Mucosa of rectum (tissue), 2 donors: ENCODE data around the gene KAT6B.

Experiments
- H3K27ac ChIP-seq, 2 donors: one replicate each; pipeline ENCODE4 v1.7.0; 2013; ENCODE audit warnings: inconsistent platforms in 2 of 2, low read depth in 2 of 2, low read length in 2 of 2
- H3K27me3 ChIP-seq, 2 donors: one replicate each; pipeline ENCODE4 v1.7.0; 2013; ENCODE audit warnings: low read length in 2 of 2; ENCODE audit not compliant: control insufficient read depth in 2 of 2, insufficient read depth in 2 of 2
- H3K36me3 ChIP-seq, 2 donors: one replicate each; pipeline ENCODE4 v1.7.0; 2013; ENCODE audit warnings: low read length in 2 of 2; ENCODE audit not compliant: control insufficient read depth in 2 of 2, insufficient read depth in 2 of 2
- H3K4me1 ChIP-seq, 2 donors: one replicate each; pipeline ENCODE4 v1.7.0; 2013; ENCODE audit warnings: low read length in 2 of 2, mild to moderate bottlenecking in 1 of 2; ENCODE audit not compliant: control insufficient read depth in 2 of 2, insufficient read depth in 2 of 2
- H3K4me3 ChIP-seq, 2 donors: one replicate each; pipeline ENCODE4 v1.7.0; 2013; ENCODE audit warnings: low read length in 2 of 2
- H3K9ac ChIP-seq, 2 donors: one replicate each; pipeline ENCODE4 v1.7.0; 2013; ENCODE audit warnings: low read length in 2 of 2, low read depth in 1 of 2, mild to moderate bottlenecking in 1 of 2
- H3K9me3 ChIP-seq, 2 donors: one replicate each; pipeline ENCODE4 v1.7.0; 2013; ENCODE audit warnings: low read length in 2 of 2; ENCODE audit not compliant: control insufficient read depth in 2 of 2
- donor health status: healthy.
- donor health status: Normal muscosa, but diverticular disease.

KAT6B gene

DNA sequence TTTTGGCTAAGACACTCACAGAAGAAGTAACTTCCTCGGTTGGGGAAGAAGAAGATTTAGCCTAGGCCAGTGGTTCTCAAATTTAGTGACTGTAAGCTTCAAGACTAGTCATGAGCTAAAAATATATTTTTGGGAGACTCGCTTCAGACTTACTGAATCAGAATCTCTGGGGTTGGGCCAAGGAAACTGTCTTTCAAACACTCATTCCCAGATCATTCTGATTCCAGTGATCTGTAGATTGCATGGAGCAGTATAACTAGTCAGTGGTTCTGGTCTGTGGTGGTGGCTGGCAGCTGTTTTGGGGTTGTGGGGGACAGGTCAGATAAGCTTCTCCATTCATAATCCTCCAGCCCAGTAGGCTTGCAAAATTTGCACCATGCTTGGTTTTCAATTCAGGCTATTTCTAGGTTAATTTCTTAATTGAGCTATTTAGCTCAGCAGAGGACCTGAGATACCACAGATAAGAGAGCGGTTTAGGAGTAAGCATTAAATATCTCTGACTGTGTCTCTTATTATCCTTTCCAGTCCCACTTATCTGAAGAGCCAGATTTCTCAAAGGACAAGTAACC, 3.8 kb upstream of the KAT6B start:
- peaks cover 14 to 23% of the 10 kb centered on the region in 2 donors for H3K4me1 ChIP-seq
- no peaks in the 10 kb centered on the region for H3K9me3 ChIP-seq
- no peak overlapping the region for H3K9ac ChIP-seq
- no peaks in the 10 kb centered on the region for H3K27me3 ChIP-seq
- no peak overlapping the region for H3K27ac ChIP-seq
- no peaks in the 10 kb centered on the region for H3K36me3 ChIP-seq
- no peak overlapping the region for H3K4me3 ChIP-seq

GRCh38 chr10:74823791-74824183, 2.6 kb upstream of the KAT6B start:
- no peak overlapping the region for H3K9ac ChIP-seq
- H3K9me3 ChIP-seq, result no peaks in the 10 kb centered on the region
- H3K36me3 ChIP-seq, result no peaks in the 10 kb centered on the region
- peaks cover 16 to 23% of the 10 kb centered on the region in 2 donors for H3K4me1 ChIP-seq
- no peak overlapping the region for H3K4me3 ChIP-seq
- no peaks in the 10 kb centered on the region for H3K27me3 ChIP-seq
- H3K27ac ChIP-seq, result peak overlapping the region; percentile 9 to 22

- no peaks in the 10 kb centered on the region for H3K36me3 ChIP-seq
- peak overlapping the region; percentile 80 to 92 for H3K4me3 ChIP-seq
- peak overlapping the region in 1 of 2 donors; percentile 77 for H3K9ac ChIP-seq
- H3K9me3 ChIP-seq, result no peaks in the 10 kb centered on the region
- peaks cover 16 to 23% of the 10 kb centered on the region in 2 donors for H3K4me1 ChIP-seq
- H3K27ac ChIP-seq, result peak overlapping the region; percentile 22 to 77
- H3K27me3 ChIP-seq, result no peaks in the 10 kb centered on the region
These were observed 2.1 kb upstream of the KAT6B start for GRCh38 chr10:74824184-74824899.

- Histone ChIP-seq H3K9ac (peak overlapping the region; percentile 65 to 77), H3K36me3 (no peaks in the 10 kb centered on the region), H3K27me3 (no peaks in the 10 kb centered on the region), H3K4me3 (peak overlapping the region; percentile 80 to 92), H3K9me3 (no peaks in the 10 kb centered on the region), H3K27ac (peak overlapping the region; percentile 71 to 77), H3K4me1 (peaks cover 16 to 23% of the 10 kb centered on the region in 2 donors)
These were observed 1.5 kb upstream of the KAT6B start for GRCh38 chr10:74824900-74825370.

DNA sequence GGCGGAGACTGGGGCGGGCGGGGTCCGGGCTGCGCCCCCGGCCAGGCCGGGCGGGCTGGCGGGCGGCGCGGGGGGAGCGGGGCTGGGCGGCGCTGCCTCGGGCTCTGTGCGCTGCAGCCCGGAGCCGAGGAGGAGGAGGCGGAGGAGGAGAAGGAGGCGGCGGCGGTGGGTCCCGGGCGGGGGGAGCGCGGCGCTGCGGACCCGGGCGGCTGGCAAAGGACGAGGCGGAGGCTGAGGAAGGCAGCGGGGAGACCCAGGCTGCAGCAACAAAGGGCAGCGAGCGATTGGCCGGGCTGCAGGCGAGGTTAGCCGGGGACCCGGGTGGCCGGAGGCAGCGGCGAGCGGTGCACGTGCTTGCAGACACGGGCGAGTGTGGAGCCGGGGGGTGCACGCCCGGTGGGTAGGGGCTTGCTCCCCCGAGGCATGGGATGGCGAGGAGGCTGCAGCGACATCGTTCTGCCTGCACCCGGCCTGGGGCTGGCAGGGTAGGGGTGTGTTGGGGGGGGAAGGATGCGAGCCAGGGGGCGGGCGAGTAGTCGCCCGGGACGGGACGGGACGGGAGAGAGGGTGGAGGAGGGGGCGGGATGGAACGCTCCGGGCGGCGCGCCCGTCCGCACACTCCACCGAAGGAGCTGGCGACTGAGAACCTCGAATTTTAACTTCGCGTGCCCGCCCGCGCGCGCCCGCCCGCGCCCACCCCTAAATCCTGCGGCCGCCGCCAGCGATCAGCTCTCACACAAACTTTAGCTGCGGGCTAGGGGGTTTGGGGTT, 844 bp upstream of the KAT6B start:
- Histone ChIP-seq H3K9me3 (no peaks in the 10 kb centered on the region), H3K9ac (peak overlapping the region; percentile 65 to 77), H3K27ac (peak overlapping the region; percentile 99 to 100), H3K27me3 (no peaks in the 10 kb centered on the region), H3K4me1 (peaks cover 16 to 23% of the 10 kb centered on the region in 2 donors), H3K4me3 (peak overlapping the region; percentile 80 to 92), H3K36me3 (no peaks in the 10 kb centered on the region)

DNA sequence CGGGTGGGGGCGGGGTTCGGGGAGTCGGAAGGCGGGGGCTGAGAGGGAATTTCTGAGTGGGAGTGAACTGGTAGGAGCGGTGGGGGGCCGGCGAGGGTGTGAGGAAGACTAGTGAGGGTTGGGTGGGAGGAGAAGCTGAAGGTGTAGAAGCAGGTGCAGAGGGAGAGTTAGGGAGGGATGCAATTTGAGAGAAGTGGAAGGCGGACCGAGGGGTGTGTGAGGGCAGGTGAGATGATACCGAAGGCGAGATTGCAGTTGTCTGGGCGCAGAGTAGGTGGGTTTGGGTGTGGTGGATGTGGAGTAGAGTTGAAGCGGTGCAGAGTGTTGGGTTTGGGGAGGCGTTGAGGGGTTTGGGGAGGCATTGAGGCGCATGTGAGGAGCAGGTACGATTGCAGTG, 643 bp downstream of the KAT6B start:
- Histone ChIP-seq H3K36me3 (no peaks in the 10 kb centered on the region), H3K9ac (peak overlapping the region; percentile 26 to 38), H3K27me3 (no peaks in the 10 kb centered on the region), H3K4me1 (peaks cover 21% of the 10 kb centered on the region in 2 donors), H3K9me3 (no peaks in the 10 kb centered on the region), H3K27ac (peak overlapping the region in 1 of 2 donors; percentile 58), H3K4me3 (peak overlapping the region; percentile 76 to 86)

GRCh38 chr10:74827694-74828093, 1.3 kb downstream of the KAT6B start:
- no peak overlapping the region for H3K27ac ChIP-seq
- no peak overlapping the region for H3K9ac ChIP-seq
- H3K4me1 ChIP-seq, result peaks cover 20 to 21% of the 10 kb centered on the region in 2 donors
- no peaks in the 10 kb centered on the region for H3K36me3 ChIP-seq
- H3K4me3 ChIP-seq, result peak overlapping the region; percentile 76 to 86
- H3K9me3 ChIP-seq, result no peaks in the 10 kb centered on the region
- no peaks in the 10 kb centered on the region for H3K27me3 ChIP-seq

- Histone ChIP-seq H3K27me3 (no peaks in the 10 kb centered on the region), H3K4me1 (peaks cover 19 to 20% of the 10 kb centered on the region in 2 donors), H3K9me3 (no peaks in the 10 kb centered on the region), H3K27ac (no peak overlapping the region), H3K9ac (no peak overlapping the region), H3K36me3 (no peaks in the 10 kb centered on the region), H3K4me3 (no peak overlapping the region)
These were observed 2.5 kb downstream of the KAT6B start for GRCh38 chr10:74828946-74829345.

DNA sequence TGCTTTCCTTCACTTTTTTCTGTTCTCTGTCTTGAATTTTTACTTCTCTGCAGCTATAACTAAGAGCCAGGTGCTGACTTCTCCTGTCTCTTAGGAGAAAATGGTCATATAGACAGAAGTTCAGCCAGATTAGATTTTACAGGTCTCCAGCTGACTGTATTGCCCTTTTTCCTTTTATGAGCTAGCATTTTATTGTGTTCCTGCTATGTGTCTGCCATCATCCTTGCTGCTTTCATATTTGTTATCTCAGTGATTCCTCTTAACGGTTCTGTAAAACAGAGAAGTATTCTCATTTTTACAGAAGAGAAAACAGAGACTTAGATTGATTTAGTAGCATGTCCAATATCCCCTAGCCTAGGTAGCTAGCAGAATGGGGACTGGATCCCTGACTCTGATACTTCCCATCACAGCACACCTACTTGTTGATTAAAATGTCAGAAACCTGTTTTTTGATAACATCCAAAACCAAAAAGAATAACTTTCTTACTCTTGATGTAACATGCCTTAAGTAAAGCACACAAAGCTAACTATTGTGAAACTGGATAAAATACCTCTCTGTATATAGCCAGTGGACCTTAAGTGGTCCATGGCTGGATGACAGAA, 5.2 kb downstream of the KAT6B start:
- Histone ChIP-seq H3K27me3 (no peaks in the 10 kb centered on the region), H3K9ac (no peak overlapping the region), H3K36me3 (no peaks in the 10 kb centered on the region), H3K4me3 (no peak overlapping the region), H3K9me3 (no peaks in the 10 kb centered on the region), H3K4me1 (peaks cover 8 to 11% of the 10 kb centered on the region in 2 donors), H3K27ac (no peak overlapping the region)
